ENCODE results near the gene MTHFD1L. TPM values are rescaled to one million over a fixed set of nuclear protein-coding genes. Genes with fewer than 3 reads are reported as not detected.

MTHFD1L gene
- total RNA-seq, 1 donor from 2014 or later: 18.4 TPM

DNA sequence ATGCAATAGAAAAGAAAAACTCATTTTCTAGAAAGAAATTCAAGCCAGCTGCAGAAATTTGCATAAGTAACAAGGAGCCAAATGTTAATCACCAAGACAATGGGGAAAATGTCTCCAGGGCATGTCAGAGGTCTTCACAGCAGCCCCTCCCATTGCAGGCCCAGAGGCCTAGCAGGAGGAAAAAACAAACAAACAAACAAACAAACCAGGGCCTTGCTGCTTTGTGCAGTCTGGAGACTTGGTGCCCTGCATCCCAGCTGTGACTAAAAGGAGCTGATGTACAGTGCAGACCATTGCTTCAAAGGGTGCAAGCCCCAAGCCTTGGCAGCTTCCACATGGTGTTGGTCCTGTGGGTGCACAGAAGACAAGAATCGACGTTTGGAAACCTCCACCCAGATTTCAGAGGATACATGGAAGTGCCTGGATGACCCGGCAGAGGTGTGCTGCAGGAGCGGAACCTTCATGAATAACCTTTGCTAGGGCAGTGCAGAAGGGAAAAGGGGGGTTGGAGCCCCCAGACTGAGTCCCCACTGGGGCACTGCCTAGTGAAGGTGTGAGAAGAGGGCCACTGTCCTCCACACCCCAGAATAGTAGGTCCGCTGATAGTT, 263.4 kb downstream of the MTHFD1L start:
- no peak for DNase-seq

DNA sequence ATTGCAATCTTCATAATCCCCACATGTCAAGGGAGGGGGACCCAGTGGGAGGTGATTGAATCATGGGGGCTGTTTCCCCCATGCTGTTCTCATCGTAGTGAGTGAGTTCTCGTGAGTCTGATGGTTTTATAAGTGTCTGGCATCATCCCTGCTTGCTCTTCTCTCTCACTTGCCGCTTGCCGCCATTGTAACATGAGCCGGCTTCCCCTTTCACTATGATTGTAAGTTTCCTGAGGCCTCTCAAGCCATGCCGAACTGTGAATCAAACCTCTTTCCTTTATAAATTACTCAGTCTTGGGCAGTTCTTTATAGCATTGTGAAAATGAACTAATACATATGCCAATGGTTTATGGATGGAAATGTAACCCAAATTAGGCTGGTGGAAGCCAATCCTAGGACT, 264.8 kb downstream of the MTHFD1L start:
- no peak for DNase-seq

DNA sequence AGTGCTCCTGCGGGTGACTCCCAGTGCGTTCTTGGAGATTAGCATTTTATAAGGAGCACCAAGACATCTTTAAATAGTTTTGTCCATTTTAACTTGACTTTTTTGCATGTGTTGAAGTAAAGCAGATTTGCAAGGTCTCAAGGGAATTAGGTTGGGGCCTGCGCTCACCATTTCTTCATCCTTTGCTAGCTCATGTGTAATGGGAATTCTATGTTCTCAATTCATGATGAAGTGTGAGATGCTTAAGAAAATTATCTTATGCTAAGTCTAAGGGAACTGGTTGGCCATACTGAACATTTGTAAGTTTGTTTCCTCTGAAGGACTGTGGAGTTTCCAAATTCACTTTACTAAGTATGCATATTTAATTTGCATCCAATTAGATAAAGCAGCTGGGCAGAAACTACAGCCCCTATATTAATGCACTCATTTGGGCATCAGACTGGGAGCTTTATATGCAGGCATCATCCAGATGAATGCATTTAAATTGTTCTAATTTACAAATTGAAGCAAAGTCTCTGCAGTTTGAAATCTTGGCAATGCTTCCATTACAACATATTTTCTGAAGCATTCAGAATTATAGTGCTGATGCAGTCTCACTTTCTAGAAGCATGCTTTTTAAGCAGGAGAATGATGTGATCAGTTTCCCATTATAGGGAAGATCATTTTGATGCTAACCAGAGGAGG, 266.0 kb downstream of the MTHFD1L start:
- DNase-seq: no peak

DNA sequence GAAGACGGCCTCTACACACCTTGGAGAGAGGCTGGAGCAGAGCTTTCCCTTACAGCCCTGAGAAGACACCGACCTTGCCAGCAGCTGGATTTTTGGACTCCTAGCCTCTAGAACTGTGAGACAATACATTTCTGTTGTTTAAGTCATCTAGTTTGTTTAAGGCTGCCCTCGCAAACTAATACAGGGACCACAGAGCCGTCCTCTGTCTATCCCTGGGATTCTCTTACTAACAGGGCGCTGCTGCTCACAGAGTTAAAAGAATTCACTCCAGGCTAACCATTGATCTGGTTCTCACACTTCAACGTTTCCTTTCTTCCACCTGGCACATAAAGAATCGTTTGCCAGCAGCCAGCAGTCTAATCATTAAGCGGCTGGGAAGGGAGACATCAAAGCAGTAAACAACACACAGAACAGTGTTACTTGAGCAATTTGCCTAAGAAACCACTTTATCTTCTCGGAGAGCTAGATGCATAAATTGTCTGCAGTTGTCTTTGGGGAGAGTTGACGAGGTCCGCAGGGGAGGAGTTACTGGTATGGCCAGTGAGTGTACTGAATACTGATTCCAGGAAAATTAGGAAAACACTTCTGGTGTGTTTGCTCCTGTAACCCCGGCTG, 270.7 kb downstream of the MTHFD1L start:
- no peak for DNase-seq

DNA sequence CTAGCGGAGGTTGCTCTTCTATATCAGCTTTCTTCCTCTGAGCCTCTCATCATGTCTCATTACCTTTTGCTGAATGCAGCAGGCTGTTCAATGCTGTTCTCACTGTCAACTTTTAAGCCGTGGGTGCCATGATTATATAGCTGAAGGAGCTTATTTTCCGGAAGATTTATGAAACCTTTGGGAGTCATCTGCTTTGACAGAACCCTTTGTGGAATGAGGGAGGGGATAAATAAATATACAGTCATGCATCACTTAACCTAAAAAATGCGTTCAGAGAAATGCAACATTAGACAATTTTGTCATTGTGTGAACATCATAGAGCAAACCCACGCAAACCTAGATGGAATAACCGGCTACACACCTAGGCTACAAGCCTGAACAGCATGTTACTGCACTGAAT, 272.0 kb downstream of the MTHFD1L start:
- no peak for DNase-seq

DNA sequence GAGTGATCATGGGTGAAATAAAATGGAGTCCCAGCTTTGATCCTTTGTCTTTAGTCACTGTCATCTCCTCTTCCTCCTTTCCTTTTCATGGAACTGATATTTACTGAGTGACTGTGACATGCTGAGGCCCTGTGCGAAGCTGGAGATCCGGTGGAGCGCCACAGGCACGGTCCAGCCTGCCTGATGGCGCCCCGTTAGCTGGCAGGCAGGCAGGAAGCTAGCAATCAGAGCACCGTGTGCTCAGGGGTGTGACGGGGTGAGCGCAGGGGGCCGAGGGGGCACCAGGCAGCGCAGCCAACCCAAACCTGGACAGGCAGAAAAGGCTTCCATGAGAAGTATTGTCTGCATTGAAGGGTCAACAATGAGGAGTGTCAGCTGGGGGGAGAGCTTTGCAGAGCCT, 274.0 kb downstream of the MTHFD1L start:
- DNase-seq: no peak

DNA sequence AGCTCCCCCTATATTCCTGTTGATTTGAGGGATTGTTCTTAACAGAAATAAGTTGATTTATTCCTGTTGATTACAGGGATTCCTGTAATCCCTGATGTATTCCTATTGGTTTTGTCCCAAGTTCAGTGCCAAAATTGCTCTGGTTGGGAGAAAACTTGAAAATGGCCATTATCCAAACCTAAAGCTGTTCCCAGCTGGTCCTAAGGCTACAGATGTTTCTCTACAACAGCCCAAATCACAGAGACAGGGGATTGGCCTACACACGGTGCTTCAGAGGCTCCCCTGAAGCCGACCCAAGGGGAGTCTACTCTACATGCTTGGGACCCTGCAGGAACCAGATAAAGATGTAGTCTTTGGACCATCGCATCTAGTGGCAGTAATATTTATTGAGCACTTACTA, 275.3 kb downstream of the MTHFD1L start:
- no peak for DNase-seq

DNA sequence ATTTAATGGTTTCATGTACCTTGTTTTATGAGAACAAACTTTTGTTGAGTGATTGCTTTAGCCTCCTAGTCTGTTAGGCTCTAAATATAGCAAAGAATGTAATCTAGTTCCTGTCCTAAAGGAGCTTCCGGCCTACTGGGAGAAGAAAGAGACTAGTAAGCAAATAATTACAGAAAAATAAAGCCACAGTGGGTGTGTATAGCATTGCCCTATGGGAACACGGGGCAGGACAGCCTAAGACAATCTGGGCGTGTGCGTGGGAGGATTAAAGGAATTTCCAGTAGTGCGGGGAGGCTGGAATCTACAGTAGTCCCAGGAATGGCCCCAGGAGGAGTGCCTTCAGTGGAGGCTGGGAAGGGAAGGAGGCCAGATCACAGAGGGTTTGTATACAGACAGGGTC, 276.2 kb downstream of the MTHFD1L start:
- DNase-seq: no peak

DNA sequence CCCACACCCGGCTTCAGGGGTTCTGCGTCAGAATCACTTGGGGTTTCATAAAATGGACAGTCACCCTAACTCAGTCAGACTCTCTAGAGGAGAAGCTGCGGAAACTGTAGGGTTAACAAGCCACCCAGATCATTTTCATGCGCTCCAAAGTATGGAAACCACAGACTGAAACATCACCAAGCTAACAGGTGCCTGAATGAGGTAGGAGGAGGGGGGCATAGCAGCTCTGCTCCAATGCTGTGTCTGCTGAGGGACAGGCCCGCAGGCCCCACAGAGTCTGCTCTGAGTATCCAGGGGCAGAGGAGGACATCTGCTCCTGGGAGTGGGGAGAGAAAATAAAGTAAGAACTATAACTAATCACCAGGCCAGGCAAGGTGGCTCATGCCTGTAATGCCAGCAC, 277.2 kb downstream of the MTHFD1L start:
- no peak for DNase-seq

DNA sequence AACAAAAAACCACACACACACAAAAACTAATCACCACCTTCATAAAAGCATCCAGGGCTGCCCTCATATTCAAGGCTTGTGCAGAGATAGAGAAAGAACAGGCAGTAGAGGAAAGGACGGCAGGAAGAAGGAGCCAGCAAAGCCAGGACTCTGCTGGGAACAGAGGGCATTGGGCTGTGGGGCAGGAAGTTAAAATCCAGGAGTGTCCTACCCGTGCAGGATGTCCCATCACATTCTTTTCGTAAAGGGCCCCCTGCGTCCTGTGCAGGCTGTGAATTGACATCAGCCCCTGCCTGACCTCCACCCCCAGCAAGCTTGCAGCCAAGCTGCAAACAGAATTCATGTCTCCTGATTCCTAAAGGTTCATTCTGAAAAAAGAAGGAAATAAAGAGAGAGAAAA, 277.8 kb downstream of the MTHFD1L start:
- no peak for DNase-seq

DNA sequence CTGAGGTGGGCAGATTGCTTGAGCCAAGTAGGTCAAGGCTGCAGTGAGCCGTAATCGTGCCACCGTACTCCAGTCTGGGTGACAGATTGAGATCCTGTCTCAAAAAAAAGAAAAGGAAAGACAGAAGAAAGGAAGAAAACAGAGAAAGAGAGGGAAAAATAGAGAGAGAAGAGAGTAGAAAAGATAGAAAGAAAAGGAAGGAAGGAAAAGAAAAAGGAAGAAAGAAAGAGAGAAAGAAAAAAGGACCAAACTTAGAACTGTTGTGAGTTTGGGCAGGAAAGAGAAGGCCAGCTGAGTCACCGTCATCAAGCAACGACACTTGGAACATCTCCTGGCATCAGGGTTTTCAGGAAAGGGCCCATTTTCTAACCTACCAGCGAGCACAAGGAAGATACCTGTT, 278.3 kb downstream of the MTHFD1L start:
- DNase-seq: no peak

DNA sequence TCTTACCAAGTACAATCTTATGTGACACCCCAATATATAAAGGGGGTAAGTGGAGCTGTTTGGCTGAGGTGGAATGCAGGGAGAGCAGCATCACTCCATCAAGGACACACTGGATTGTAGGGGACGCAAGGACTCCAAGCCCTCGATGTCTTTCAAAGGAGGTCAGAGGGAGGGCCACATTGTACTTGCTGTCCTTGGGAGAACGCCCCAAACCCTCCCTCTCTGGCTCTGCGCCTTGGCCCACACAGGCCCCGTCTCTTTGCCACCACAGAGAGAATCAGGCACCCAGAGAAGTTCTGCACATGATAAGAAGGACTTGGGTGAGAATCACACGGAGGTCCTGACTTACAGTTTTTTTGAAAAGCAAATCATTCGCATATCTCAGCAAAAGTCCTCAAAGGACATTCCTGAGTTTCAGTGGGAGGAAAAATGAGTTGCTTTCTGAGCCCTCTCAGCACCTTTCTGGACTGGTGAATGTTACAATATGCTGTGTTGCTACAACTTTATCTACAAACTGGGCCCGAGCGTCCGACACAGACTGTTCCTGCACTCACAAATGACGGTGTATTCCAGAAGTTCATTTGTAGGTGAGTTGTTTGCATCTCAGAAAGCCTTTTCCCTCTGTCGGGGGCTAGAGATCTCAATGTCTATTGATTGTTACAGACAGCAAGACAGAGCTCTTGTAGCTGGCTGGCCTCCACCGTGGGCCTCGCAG, 281.8 kb downstream of the MTHFD1L start:
- no peak for DNase-seq

DNA sequence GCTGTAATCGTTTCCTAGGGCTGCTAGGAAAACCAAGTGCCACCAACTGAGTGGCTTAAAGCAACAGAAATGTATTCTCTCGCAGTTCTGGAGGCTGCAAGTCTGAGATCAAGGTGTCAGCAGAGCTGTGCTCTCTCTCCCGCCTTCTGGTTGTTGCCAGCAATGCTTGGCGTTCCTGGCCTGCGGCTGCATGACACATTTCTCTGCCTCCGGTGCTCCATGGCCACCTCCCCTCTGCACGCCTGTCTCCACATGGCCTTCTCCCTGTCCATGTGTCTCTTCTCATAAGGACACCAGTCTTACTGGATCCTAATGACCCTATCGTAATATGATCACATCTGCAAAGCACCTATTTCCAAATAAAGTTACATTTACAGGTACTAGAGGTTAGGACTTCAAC, 282.6 kb downstream of the MTHFD1L start:
- DNase-seq: no peak

DNA sequence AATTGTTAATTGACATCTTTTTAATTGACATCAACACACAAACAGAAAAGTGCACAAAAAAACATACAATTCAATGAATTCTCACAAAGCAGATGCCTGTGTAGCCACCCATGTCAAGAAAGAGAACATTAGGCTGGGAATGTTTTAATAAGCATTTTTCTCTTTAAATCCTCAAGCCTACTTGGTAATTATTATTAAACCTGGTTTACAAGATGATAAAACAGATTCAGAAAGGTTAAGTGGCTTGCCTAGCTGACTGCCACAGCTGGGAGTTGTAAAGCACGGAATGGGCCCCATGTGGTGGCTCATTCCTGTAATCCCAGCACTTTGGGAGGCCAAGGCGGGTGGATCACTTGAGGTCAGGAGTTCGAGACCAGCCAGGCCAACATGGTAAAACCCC, 284.3 kb downstream of the MTHFD1L start:
- no peak for DNase-seq

Small RNAs within 50 kb of the gene (small RNA-seq; reads per million reads assigned to genes)
- gene RNU6-302P: not detected
